ENCODE measurements around the gene PMEPA1.

Gene PMEPA1

GRCh38 chr20:57749131-57749690 is 39.4 kb upstream of the PMEPA1 start:
- peaks cover 11% of the 10 kb centered on the region for H3K4me1 ChIP-seq
- H2AFZ ChIP-seq, result peak overlapping the region; percentile 91
- H3K4me2 ChIP-seq (ENCODE audit: low read length), result peak overlapping the region; percentile 58
- H3K79me2 ChIP-seq, result no peaks in the 10 kb centered on the region
- H3K36me3 ChIP-seq (ENCODE audit: control insufficient read depth, insufficient read depth, low read length), result no peaks in the 10 kb centered on the region
- no peak overlapping the region for H3K9ac ChIP-seq
- TF ChIP-seq, protein P1, sequence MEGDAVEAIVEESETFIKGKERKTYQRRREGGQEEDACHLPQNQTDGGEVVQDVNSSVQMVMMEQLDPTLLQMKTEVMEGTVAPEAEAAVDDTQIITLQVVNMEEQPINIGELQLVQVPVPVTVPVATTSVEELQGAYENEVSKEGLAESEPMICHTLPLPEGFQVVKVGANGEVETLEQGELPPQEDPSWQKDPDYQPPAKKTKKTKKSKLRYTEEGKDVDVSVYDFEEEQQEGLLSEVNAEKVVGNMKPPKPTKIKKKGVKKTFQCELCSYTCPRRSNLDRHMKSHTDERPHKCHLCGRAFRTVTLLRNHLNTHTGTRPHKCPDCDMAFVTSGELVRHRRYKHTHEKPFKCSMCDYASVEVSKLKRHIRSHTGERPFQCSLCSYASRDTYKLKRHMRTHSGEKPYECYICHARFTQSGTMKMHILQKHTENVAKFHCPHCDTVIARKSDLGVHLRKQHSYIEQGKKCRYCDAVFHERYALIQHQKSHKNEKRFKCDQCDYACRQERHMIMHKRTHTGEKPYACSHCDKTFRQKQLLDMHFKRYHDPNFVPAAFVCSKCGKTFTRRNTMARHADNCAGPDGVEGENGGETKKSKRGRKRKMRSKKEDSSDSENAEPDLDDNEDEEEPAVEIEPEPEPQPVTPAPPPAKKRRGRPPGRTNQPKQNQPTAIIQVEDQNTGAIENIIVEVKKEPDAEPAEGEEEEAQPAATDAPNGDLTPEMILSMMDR (IDR thresholded peaks at IDR 0.05), result no peak
- H3K9me3 ChIP-seq (ENCODE audit: control insufficient read depth, low read length), result no peaks in the 10 kb centered on the region
- H3K27me3 ChIP-seq (ENCODE audit: control insufficient read depth, insufficient read depth, low read length), result no peaks in the 10 kb centered on the region
- H3K4me3 ChIP-seq (ENCODE audit: low read depth, low read length), result peak overlapping the region; percentile 31
- peak overlapping the region; percentile 6 for H3K27ac ChIP-seq

DNA sequence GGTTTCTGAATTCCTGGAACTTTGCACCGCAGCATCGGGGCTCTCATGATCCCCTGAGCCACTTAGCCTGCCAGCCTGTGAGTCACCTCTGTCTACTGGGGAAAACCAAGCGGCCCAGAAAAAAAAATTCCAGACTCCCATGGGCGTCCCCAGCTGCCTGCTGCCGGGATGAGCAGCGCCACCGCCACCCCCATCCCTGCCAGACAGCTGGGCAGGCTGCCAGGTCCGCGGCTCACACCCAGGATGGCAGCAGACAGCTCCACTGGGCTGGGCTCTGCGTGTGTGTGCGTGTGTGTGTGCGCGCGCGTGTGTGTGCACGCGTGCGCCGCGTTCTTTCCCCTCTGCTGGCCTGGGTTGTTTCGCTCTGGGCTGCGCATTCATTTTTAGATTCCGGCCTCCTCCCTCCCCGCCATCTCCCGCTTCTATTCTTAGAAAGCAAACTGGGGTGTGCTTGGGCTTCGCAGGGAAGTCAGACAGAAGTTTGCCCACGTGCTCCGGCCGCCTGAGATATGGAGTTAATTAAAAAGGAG is 38.9 kb upstream of the PMEPA1 start:
- Histone ChIP-seq H3K36me3 (ENCODE audit: control insufficient read depth, insufficient read depth, low read length) (no peaks in the 10 kb centered on the region), H3K9ac (no peak overlapping the region), H2AFZ (peak overlapping the region; percentile 91), H3K4me2 (ENCODE audit: low read length) (peak overlapping the region; percentile 58), H3K79me2 (no peaks in the 10 kb centered on the region), H3K4me3 (ENCODE audit: low read depth, low read length) (peak overlapping the region; percentile 31), H3K27me3 (ENCODE audit: control insufficient read depth, insufficient read depth, low read length) (no peaks in the 10 kb centered on the region), H3K9me3 (ENCODE audit: control insufficient read depth, low read length) (no peaks in the 10 kb centered on the region), H3K27ac (peak overlapping the region; percentile 6), H3K4me1 (peaks cover 11% of the 10 kb centered on the region)
- TF ChIP-seq, protein P1 (IDR thresholded peaks at IDR 0.05), result no peak

DNA sequence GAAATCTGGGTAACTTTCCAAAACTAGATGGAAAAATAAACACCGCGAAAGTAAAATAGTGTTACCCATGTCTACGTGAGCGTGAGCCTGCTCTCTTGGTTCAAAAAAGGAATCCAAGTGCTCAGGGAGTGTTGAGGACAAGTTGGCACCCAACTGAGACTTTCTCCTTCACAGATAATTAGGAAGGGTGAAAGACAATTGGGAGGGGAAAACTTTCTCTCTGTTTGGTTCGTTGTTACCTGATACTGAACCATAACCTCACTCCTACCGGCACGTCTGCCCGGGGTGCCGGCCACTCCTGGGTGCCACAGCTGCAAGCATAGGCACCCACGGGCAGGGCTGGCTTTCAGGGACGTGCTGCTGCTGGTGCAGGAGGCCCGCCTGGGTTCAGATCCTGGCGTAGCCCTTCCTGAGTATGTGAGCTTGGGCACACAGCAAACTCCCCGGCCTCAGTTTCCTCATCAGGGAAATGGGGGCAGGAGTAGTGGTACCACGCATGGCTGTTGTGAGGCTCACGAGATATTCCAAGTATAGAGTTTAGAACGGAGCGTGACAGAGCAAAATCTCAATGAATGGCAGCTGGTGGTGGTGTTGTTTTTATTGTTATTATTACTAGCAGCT is 38.2 kb upstream of the PMEPA1 start:
- Histone ChIP-seq H3K9ac (no peak overlapping the region), H3K9me3 (ENCODE audit: control insufficient read depth, low read length) (no peaks in the 10 kb centered on the region), H3K79me2 (no peaks in the 10 kb centered on the region), H3K27ac (no peak overlapping the region), H3K4me3 (ENCODE audit: low read depth, low read length) (peak overlapping the region; percentile 31), H2AFZ (peak overlapping the region; percentile 91), H3K36me3 (ENCODE audit: control insufficient read depth, insufficient read depth, low read length) (no peaks in the 10 kb centered on the region), H3K4me2 (ENCODE audit: low read length) (peak overlapping the region; percentile 58), H3K4me1 (peaks cover 11% of the 10 kb centered on the region), H3K27me3 (ENCODE audit: control insufficient read depth, insufficient read depth, low read length) (no peaks in the 10 kb centered on the region)
- TF ChIP-seq, protein P1 (IDR thresholded peaks at IDR 0.05), result no peak

GRCh38 chr20:57746832-57747404 is 37.1 kb upstream of the PMEPA1 start:
- Histone ChIP-seq H3K9me3 (ENCODE audit: control insufficient read depth, low read length) (no peaks in the 10 kb centered on the region), H3K79me2 (no peaks in the 10 kb centered on the region), H3K9ac (no peak overlapping the region), H2AFZ (no peak overlapping the region), H3K27ac (no peak overlapping the region), H3K4me1 (peaks cover 11% of the 10 kb centered on the region), H3K27me3 (ENCODE audit: control insufficient read depth, insufficient read depth, low read length) (no peaks in the 10 kb centered on the region), H3K4me3 (ENCODE audit: low read depth, low read length) (no peak overlapping the region), H3K4me2 (ENCODE audit: low read length) (peak overlapping the region; percentile 30), H3K36me3 (ENCODE audit: control insufficient read depth, insufficient read depth, low read length) (no peaks in the 10 kb centered on the region)
- TF ChIP-seq, protein P1 (IDR thresholded peaks at IDR 0.05), result no peak
